OCI-LY7 (cell line): ENCODE measurements around the gene OPN5. TPM values are rescaled to one million over a fixed set of nuclear protein-coding genes. Genes with fewer than 3 reads are reported as not detected.

Source experiments
- BruUV-seq: library from RNA; stranded (reverse); fragments of 400-500 nt; replicated peaks from 2 replicates; lab custom pipeline; 2021; lab: Mats Ljungman, UMichigan
- CTCF ChIA-PET: fragments of 300-600 bp; sonication (Branson Sonifier 250); formaldehyde crosslinking; loops from one replicate; lab custom pipeline; 2022; ENCODE audit warnings: antibody characterized with exemption; ENCODE audit not compliant: unreplicated experiment; lab: Charles Lee
- POLR2A ChIA-PET: fragments of 300-600 bp; sonication (Branson Sonifier 250); formaldehyde crosslinking; loops from one replicate; lab custom pipeline; 2022; ENCODE audit warnings: antibody characterized with exemption; lab: Charles Lee
- DNase-seq: peaks from one replicate; pipeline ENCODE4 v3.0.0-alpha.2; 2015; ENCODE audit warnings: low spot score
- H2AFZ ChIP-seq: fragments of 200-600 bp; sonication (generic), shearing (Covaris generic); 2 replicates; pipeline ENCODE4 v1.6.1; 2014; ENCODE audit warnings: mild to moderate bottlenecking, antibody characterized with exemption, low read length, moderate library complexity
- H3K27ac ChIP-seq: fragments of 200-600 bp; sonication (generic); 2 replicates; pipeline ENCODE4 v1.5.1; 2014; ENCODE audit warnings: mixed run types, low read depth, mild to moderate bottlenecking, moderate library complexity, low read length, inconsistent platforms; ENCODE audit not compliant: poor library complexity, severe bottlenecking
- H3K36me3 ChIP-seq: fragments of 200-600 bp; sonication (generic); 2 replicates; pipeline ENCODE4 v1.6.1; 2014; ENCODE audit warnings: mild to moderate bottlenecking, antibody characterized with exemption, low read length, moderate library complexity, mixed read lengths; ENCODE audit not compliant: insufficient read depth
- H3K4me1 ChIP-seq: fragments of 200-600 bp; sonication (generic); 2 replicates; pipeline ENCODE4 v1.5.1; 2014; ENCODE audit warnings: mild to moderate bottlenecking, low read length; ENCODE audit not compliant: insufficient read depth, poor library complexity, severe bottlenecking
- H3K4me2 ChIP-seq: fragments of 200-600 bp; sonication (generic); 2 replicates; pipeline ENCODE4 v1.6.1; 2014; ENCODE audit warnings: mild to moderate bottlenecking, low read length
- H3K4me3 ChIP-seq: fragments of 200-600 bp; sonication (generic); 2 replicates; pipeline ENCODE4 v1.5.1; 2014; ENCODE audit warnings: mild to moderate bottlenecking, low read depth, low read length; ENCODE audit not compliant: poor library complexity, severe bottlenecking
- H3K79me2 ChIP-seq: fragments of 200-600 bp; sonication (generic); 2 replicates; pipeline ENCODE4 v1.6.1; 2016; ENCODE audit warnings: low read depth, mild to moderate bottlenecking, low read length, moderate library complexity, mixed read lengths; ENCODE audit not compliant: insufficient read depth
- H3K9me2 ChIP-seq: fragments of 200-600 bp; sonication (generic); 2 replicates; pipeline ENCODE4 v1.6.1; 2016; ENCODE audit warnings: mild to moderate bottlenecking, low read length, mixed read lengths; ENCODE audit not compliant: insufficient read depth
- H3K9me3 ChIP-seq: fragments of 200-600 bp; sonication (generic); 2 replicates; pipeline ENCODE4 v1.6.1; 2014; ENCODE audit warnings: mild to moderate bottlenecking, mixed run types, low read length, mixed read lengths
- H4K20me1 ChIP-seq: fragments of 200-600 bp; sonication (generic); 2 replicates; pipeline ENCODE4 v1.6.1; 2014; ENCODE audit warnings: mild to moderate bottlenecking, antibody characterized with exemption, low read length, moderate library complexity, mixed read lengths; ENCODE audit not compliant: insufficient read depth
- CTCF ChIP-seq: fragments of 200-600 bp; sonication (generic); conservative IDR thresholded peaks from 2 replicates; pipeline ENCODE4 v1.5.1; 2014; ENCODE audit warnings: mild to moderate bottlenecking, antibody characterized with exemption, low read length, moderate library complexity, mixed read lengths
- EZH2phosphoT487 ChIP-seq: fragments of 200-600 bp; sonication (generic); IDR thresholded peaks from 2 replicates; pipeline ENCODE4 v1.6.1; 2018; ENCODE audit warnings: low read depth, borderline replicate concordance, mild to moderate bottlenecking, mixed run types, antibody characterized with exemption, low read length, moderate library complexity, mixed read lengths
- intact Hi-C: fragments of 100-400 bp; cut with micrococcal nuclease; formaldehyde crosslinking; loops from one replicate; pipeline ENCODE4 v1.10.0; 2022; ENCODE audit not compliant: unreplicated experiment
- total RNA-seq, 2 experiments: library from RNA; depleted of rRNA in 1 of 2; stranded (reverse); fragments of >200 nt in 1 of 2; shearing (Covaris generic) in 1 of 2; gene quantifications; 2 replicates each; pipeline ENCODE4 v1.2.3, GENCODE V29; 2014 to 2022

OPN5 gene
- total RNA-seq, 2 experiments from 2014 or later, result not detected

GRCh38 chr6:47801984-47802383 is 20.2 kb downstream of the OPN5 start:
- Histone ChIP-seq H3K36me3 (no peaks in the 10 kb centered on the region), H3K27ac (no peak overlapping the region), H3K9me2 (no peaks in the 10 kb centered on the region), H3K9me3 (no peaks in the 10 kb centered on the region), H4K20me1 (no peaks in the 10 kb centered on the region), H3K79me2 (no peaks in the 10 kb centered on the region), H3K4me3 (no peak overlapping the region), H2AFZ (no peak overlapping the region), H3K4me2 (no peak overlapping the region), H3K4me1 (no peaks in the 10 kb centered on the region)
- ChIA-PET POLR2A (interaction anchor here (0.6 to 1.3 kb wide), 4 partner anchors 9 to 76 kb away, joined by 3 to 6 read pairs (median 3); no protein-coding TSS in a partner anchor), CTCF (no interaction called here)
- DNase-seq, result no peak
- no peak for TF ChIP-seq EZH2phosphoT487
- BruUV-seq, result no TSS peak
- intact Hi-C loops, result no loop called here

GRCh38 chr6:47804821-47805220 is 23.0 kb downstream of the OPN5 start:
- Histone ChIP-seq H2AFZ (no peak overlapping the region), H3K4me2 (no peak overlapping the region), H3K79me2 (no peaks in the 10 kb centered on the region), H3K4me3 (no peak overlapping the region), H3K36me3 (no peaks in the 10 kb centered on the region), H4K20me1 (no peaks in the 10 kb centered on the region), H3K27ac (no peak overlapping the region), H3K4me1 (no peaks in the 10 kb centered on the region), H3K9me3 (no peaks in the 10 kb centered on the region), H3K9me2 (no peaks in the 10 kb centered on the region)
- TF ChIP-seq EZH2phosphoT487, result no peak
- no peak for TF ChIP-seq CTCF
- ChIA-PET POLR2A (no interaction called here), CTCF (no interaction called here)
- intact Hi-C loops, result no loop called here
- no TSS peak for BruUV-seq
- no peak for DNase-seq

GRCh38 chr6:47809873-47810272 is 28.0 kb downstream of the OPN5 start:
- Histone ChIP-seq H3K79me2 (no peaks in the 10 kb centered on the region), H3K27ac (no peak overlapping the region), H3K9me3 (no peaks in the 10 kb centered on the region), H4K20me1 (no peaks in the 10 kb centered on the region), H2AFZ (no peak overlapping the region), H3K4me3 (no peak overlapping the region), H3K4me1 (no peaks in the 10 kb centered on the region), H3K4me2 (no peak overlapping the region), H3K9me2 (no peaks in the 10 kb centered on the region), H3K36me3 (no peaks in the 10 kb centered on the region)
- TF ChIP-seq EZH2phosphoT487, result no peak
- TF ChIP-seq CTCF, result no peak
- no TSS peak for BruUV-seq
- no peak for DNase-seq
- ChIA-PET POLR2A (interaction anchor here (0.6 kb wide), 3 partner anchors 17 to 1272 kb away, joined by 3 to 4 read pairs (median 3); no protein-coding TSS in a partner anchor), CTCF (no interaction called here)
- intact Hi-C loops, result no loop called here
